Body of pancreas (tissue), 4 donors: ENCODE data around the gene SMIM24. TPM values are rescaled to one million over a fixed set of nuclear protein-coding genes. Genes with fewer than 3 reads are reported as not detected.

Source experiments
- ATAC-seq: fragments of 150-250 bp; one replicate; pipeline ENCODE4 v1.9.1; 2016
- DNase-seq, 4 donors: peaks; one replicate each; pipeline ENCODE4 v3.0.0-alpha.2; 2019
- H3K27ac ChIP-seq, 4 donors: fragments of 200-600 bp; sonication (generic); 1 replicate in 3 of 4; 2 replicates in 1 of 4; pipeline versions ENCODE4 v1.5.1 to v1.6.1; 2016 to 2019; ENCODE audit warnings: mild to moderate bottlenecking in 1 of 4, mixed read lengths in 1 of 4, moderate library complexity in 1 of 4
- H3K27me3 ChIP-seq, 2 donors: fragments of 200-600 bp; sonication (generic); one replicate each; pipeline ENCODE4 v1.6.0; 2016; ENCODE audit warnings: mild to moderate bottlenecking in 1 of 2
- H3K36me3 ChIP-seq, 2 donors: fragments of 200-600 bp; sonication (generic); replicated peaks in 1 of 2; 2 replicates each; pipeline ENCODE4 v1.5.1; 2016; ENCODE audit warnings: low read depth in 2 of 2; ENCODE audit not compliant: insufficient read depth in 1 of 2
- H3K4me1 ChIP-seq: fragments of 200-600 bp; sonication (generic); one replicate; pipeline ENCODE4 v1.6.0; 2016
- H3K4me3 ChIP-seq, 2 donors: fragments of 200-600 bp; sonication (generic); 1 replicate in 1 of 2; 2 replicates in 1 of 2; pipeline ENCODE4 v1.5.1; 2016 to 2019
- H3K9me3 ChIP-seq, 3 donors: fragments of 200-600 bp; sonication (generic); 1 replicate in 2 of 3; 2 replicates in 1 of 3; pipeline ENCODE4 v1.5.1; 2016
- CTCF ChIP-seq, 7 experiments: fragments of 450-650 bp in 4 of 7; fragments of 200-600 bp in 3 of 7; sonication (generic) in 3 of 7; IDR thresholded peaks; one replicate each; pipeline ENCODE4 v1.5.1; 2016 to 2019; ENCODE audit warnings: antibody characterized with exemption in 7 of 7
- POLR2A ChIP-seq, 3 donors: fragments of 450-650 bp; IDR thresholded peaks; one replicate each; pipeline ENCODE4 v1.6.1; 2016; ENCODE audit warnings: antibody characterized with exemption in 3 of 3, mild to moderate bottlenecking in 2 of 3
- WGBS, 2 donors: methylation state at CpG; one replicate each; pipeline ENCODE4 v1.1.5; 2017; 5-methylcytosine and 5-hydroxymethylcytosine counted together
- intact Hi-C: fragments of 100-400 bp; cut with DNase I; formaldehyde crosslinking; loops from one replicate; pipeline ENCODE4 v1.15.1; 2023
- total RNA-seq, 2 donors: library from RNA; depleted of rRNA; stranded (reverse); fragments of >200 nt; gene quantifications; one replicate each; pipeline ENCODE4 v1.1.0, GENCODE V29; 2016

Gene SMIM24
- total RNA-seq, 2 donors from 2014 or later: 7.6 to 11.4 TPM

- WGBS, 2 donors: 90 to 99% methylated on average over 12 to 21 of the region's 28 CpGs
- ATAC-seq: no peak
- intact Hi-C loops: no loop called here
- H3K27ac ChIP-seq: no peak overlapping the region
- H3K4me1 ChIP-seq: no peaks in the 10 kb centered on the region
- peaks cover 0 to 13% of the 10 kb centered on the region in 2 donors for H3K36me3 ChIP-seq
- H3K27me3 ChIP-seq: no peaks in the 10 kb centered on the region
- H3K9me3 ChIP-seq: no peaks in the 10 kb centered on the region
- no peak overlapping the region for H3K4me3 ChIP-seq
- TF ChIP-seq CTCF (IDR thresholded peaks at IDR 0.05) (no peak), POLR2A (IDR thresholded peaks at IDR 0.05) (no peak)
- no peak for DNase-seq
These were observed 46.3 kb upstream of the SMIM24 start for GRCh38 chr19:3526507-3527237.

- WGBS, 2 donors: 92 to 95% methylated on average over 19 to 20 of the region's 20 CpGs
- Histone ChIP-seq H3K36me3 (peaks cover 0 to 9% of the 10 kb centered on the region in 2 donors), H3K27me3 (no peaks in the 10 kb centered on the region), H3K9me3 (no peaks in the 10 kb centered on the region), H3K27ac (no peak overlapping the region), H3K4me3 (no peak overlapping the region), H3K4me1 (no peaks in the 10 kb centered on the region)
- TF ChIP-seq CTCF (IDR thresholded peaks at IDR 0.05) (no peak), POLR2A (IDR thresholded peaks at IDR 0.05) (no peak)
- ATAC-seq: no peak
- intact Hi-C loops: no loop called here
- DNase-seq: no peak
These were observed 44.7 kb upstream of the SMIM24 start for GRCh38 chr19:3524904-3525451.

- ATAC-seq (no peak), DNase-seq (no peak)
- H3K36me3 ChIP-seq: peaks cover 0 to 9% of the 10 kb centered on the region in 2 donors
- no peaks in the 10 kb centered on the region for H3K9me3 ChIP-seq
- 92% methylated on average over 9 to 31 of the region's 33 CpGs for WGBS, 2 donors
- no peaks in the 10 kb centered on the region for H3K4me1 ChIP-seq
- H3K27ac ChIP-seq: no peak overlapping the region
- intact Hi-C loops: no loop called here
- no peak overlapping the region for H3K4me3 ChIP-seq
- H3K27me3 ChIP-seq: no peaks in the 10 kb centered on the region
- TF ChIP-seq POLR2A (IDR thresholded peaks at IDR 0.05) (no peak), CTCF (IDR thresholded peaks at IDR 0.05) (no peak)
These were observed 43.9 kb upstream of the SMIM24 start for GRCh38 chr19:3524078-3524842.

- ATAC-seq: no peak
- Histone ChIP-seq H3K27ac (no peak overlapping the region), H3K27me3 (no peaks in the 10 kb centered on the region), H3K9me3 (no peaks in the 10 kb centered on the region), H3K36me3 (peaks cover 0 to 9% of the 10 kb centered on the region in 2 donors), H3K4me1 (peaks cover 4% of the 10 kb centered on the region), H3K4me3 (no peak overlapping the region)
- 90 to 100% methylated on average over 10 to 18 of the region's 21 CpGs for WGBS, 2 donors
- no peak for DNase-seq
- intact Hi-C loops: no loop called here
- TF ChIP-seq POLR2A (IDR thresholded peaks at IDR 0.05): no peak
- no peak for TF ChIP-seq CTCF (IDR thresholded peaks at IDR 0.05)
These were observed 43.2 kb upstream of the SMIM24 start for GRCh38 chr19:3523361-3524077.
